Hematopoietic multipotent progenitor cell (in vitro differentiated cells): ENCODE data around the gene RLBP1. TPM values are rescaled to one million over a fixed set of nuclear protein-coding genes. Genes with fewer than 3 reads are reported as not detected.

Experiments used
- DNase-seq, 3 donors: peaks; one replicate each; pipeline ENCODE4 v3.0.0-alpha.2; 2011 to 2015; ENCODE audit warnings: low read depth in 2 of 3, low spot score in 2 of 3
- total RNA-seq: library from RNA; depleted of rRNA; stranded (reverse); fragments of >200 nt; gene quantifications from one replicate; pipeline ENCODE4 v1.2.3, GENCODE V29; 2012

Gene RLBP1
- total RNA-seq, 1 donor, result not detected

- no peak for DNase-seq
Measured at GRCh38 chr15:89208256-89208655, 13.1 kb downstream of the RLBP1 start.

GRCh38 chr15:89206908-89207331 lies 14.5 kb downstream of the RLBP1 start:
- DNase-seq, result peak; percentile 41 to 73 (median 71)

- peak in 2 of 3 donors; percentile 11 to 38 for DNase-seq
Measured at GRCh38 chr15:89205991-89206585, 15.3 kb downstream of the RLBP1 start.

- peak in 2 of 3 donors; percentile 51 to 62 for DNase-seq
Measured at GRCh38 chr15:89203705-89204273, 17.6 kb downstream of the RLBP1 start.

GRCh38 chr15:89201465-89202005 lies 19.8 kb downstream of the RLBP1 start:
- DNase-seq, result no peak

- DNase-seq, result no peak
Measured at GRCh38 chr15:89200182-89200581, 21.2 kb downstream of the RLBP1 start.

- no peak for DNase-seq
Measured at GRCh38 chr15:89199746-89200145, 21.6 kb downstream of the RLBP1 start.

- DNase-seq, result no peak
Measured at GRCh38 chr15:89198934-89199333, 22.4 kb downstream of the RLBP1 start.

GRCh38 chr15:89198196-89198595 lies 23.2 kb downstream of the RLBP1 start:
- DNase-seq, result no peak

GRCh38 chr15:89197503-89197971 lies 23.8 kb downstream of the RLBP1 start:
- DNase-seq, result no peak

GRCh38 chr15:89196994-89197393 lies 24.4 kb downstream of the RLBP1 start:
- DNase-seq, result no peak

- no peak for DNase-seq
Measured at GRCh38 chr15:89196241-89196640, 25.1 kb downstream of the RLBP1 start.

- no peak for DNase-seq
Measured at GRCh38 chr15:89195836-89196235, 25.5 kb downstream of the RLBP1 start.

GRCh38 chr15:89194608-89195007 lies 26.8 kb downstream of the RLBP1 start:
- DNase-seq, result no peak

- DNase-seq, result no peak
Measured at GRCh38 chr15:89192766-89193165, 28.6 kb downstream of the RLBP1 start.

GRCh38 chr15:89192136-89192535 lies 29.2 kb downstream of the RLBP1 start:
- DNase-seq, result no peak

GRCh38 chr15:89187986-89188514 lies 33.3 kb downstream of the RLBP1 start:
- DNase-seq, result no peak

- DNase-seq, result no peak
Measured at GRCh38 chr15:89187301-89187985, 33.9 kb downstream of the RLBP1 start.

GRCh38 chr15:89186803-89187202 lies 34.6 kb downstream of the RLBP1 start:
- no peak for DNase-seq

GRCh38 chr15:89184886-89185526 lies 36.4 kb downstream of the RLBP1 start:
- no peak for DNase-seq

GRCh38 chr15:89184357-89184756 lies 37.0 kb downstream of the RLBP1 start:
- no peak for DNase-seq
